Left ventricle myocardium inferior (tissue), 1 donor: ENCODE data around the gene RAB11A. TPM values are rescaled to one million over a fixed set of nuclear protein-coding genes. Genes with fewer than 3 reads are reported as not detected.

Experiments
- DNase-seq: peaks from one replicate; pipeline ENCODE4 v3.0.0-alpha.2; 2020
- H3K27ac ChIP-seq: fragments of 200-600 bp; replicated peaks from 2 replicates; pipeline ENCODE4 v1.8.0; 2021
- H3K27me3 ChIP-seq: fragments of 200-600 bp; 2 replicates; pipeline ENCODE4 v1.8.0; 2021; ENCODE audit warnings: low read depth
- H3K36me3 ChIP-seq: fragments of 200-600 bp; 2 replicates; pipeline ENCODE4 v1.8.0; 2021
- H3K4me1 ChIP-seq: fragments of 200-600 bp; 2 replicates; pipeline ENCODE4 v1.8.0; 2021
- H3K4me3 ChIP-seq: fragments of 200-600 bp; 2 replicates; pipeline ENCODE4 v1.8.0; 2021; ENCODE audit warnings: mild to moderate bottlenecking, moderate library complexity
- H3K9me3 ChIP-seq: fragments of 200-600 bp; replicated peaks from 2 replicates; pipeline ENCODE4 v1.8.0; 2021
- CTCF ChIP-seq: fragments of 200-600 bp; IDR thresholded peaks from 2 replicates; pipeline ENCODE4 v1.8.0; 2021; ENCODE audit warnings: antibody characterized with exemption, mild to moderate bottlenecking, borderline replicate concordance
- intact Hi-C: fragments of 100-400 bp; cut with micrococcal nuclease; formaldehyde crosslinking; loops from one replicate; pipeline ENCODE4 v1.11.0; 2022
- total RNA-seq: library from RNA; stranded (reverse); fragmentation: NEBNext Ultra II Directional; extraction: Animal tissue kit (Norgen Biotek cat#: 25700); gene quantifications from one replicate; pipeline ENCODE4 v1.2.1, GENCODE V29; 2021
- donor health status: DM: no; HTN: yes; CAD: no; lungs with severe emphysema.

RAB11A gene
- total RNA-seq, 1 donor from 2014 or later: 146 TPM

GRCh38 chr15:65833501-65834205, 35.6 kb upstream of the RAB11A start:
- H3K27ac ChIP-seq: peak overlapping the region; percentile 87
- H3K27me3 ChIP-seq: no peaks in the 10 kb centered on the region
- H3K4me1 ChIP-seq: peaks cover 35% of the 10 kb centered on the region
- intact Hi-C loops: no loop called here
- no peak for DNase-seq
- TF ChIP-seq CTCF: no peak
- no peaks in the 10 kb centered on the region for H3K9me3 ChIP-seq
- H3K36me3 ChIP-seq: no peaks in the 10 kb centered on the region
- H3K4me3 ChIP-seq: peak overlapping the region; percentile 48

- H3K4me1 ChIP-seq: peaks cover 35% of the 10 kb centered on the region
- peak overlapping the region; percentile 87 for H3K27ac ChIP-seq
- DNase-seq: no peak
- H3K4me3 ChIP-seq: no peak overlapping the region
- no peaks in the 10 kb centered on the region for H3K36me3 ChIP-seq
- no peak for TF ChIP-seq CTCF
- intact Hi-C loops: no loop called here
- H3K27me3 ChIP-seq: no peaks in the 10 kb centered on the region
- H3K9me3 ChIP-seq: no peaks in the 10 kb centered on the region
These were observed 34.5 kb upstream of the RAB11A start for GRCh38 chr15:65834603-65835282.

- H3K36me3 ChIP-seq: no peaks in the 10 kb centered on the region
- peaks cover 35% of the 10 kb centered on the region for H3K4me1 ChIP-seq
- intact Hi-C loops: no loop called here
- no peak for DNase-seq
- no peak overlapping the region for H3K4me3 ChIP-seq
- peak overlapping the region; percentile 87 for H3K27ac ChIP-seq
- H3K27me3 ChIP-seq: no peaks in the 10 kb centered on the region
- no peaks in the 10 kb centered on the region for H3K9me3 ChIP-seq
- TF ChIP-seq CTCF: no peak
These were observed 33.8 kb upstream of the RAB11A start for GRCh38 chr15:65835447-65835846.

- H3K27ac ChIP-seq: no peak overlapping the region
These were observed 32.6 kb upstream of the RAB11A start for GRCh38 chr15:65836665-65837064.

More at GRCh38 chr15:65836665-65837064, 32.6 kb upstream of the RAB11A start:
- TF ChIP-seq CTCF: no peak
- DNase-seq: no peak
- intact Hi-C loops: no loop called here
- H3K4me1 ChIP-seq: peaks cover 41% of the 10 kb centered on the region
- no peak overlapping the region for H3K4me3 ChIP-seq
- no peaks in the 10 kb centered on the region for H3K36me3 ChIP-seq
- H3K9me3 ChIP-seq: no peaks in the 10 kb centered on the region
- H3K27me3 ChIP-seq: no peaks in the 10 kb centered on the region
